Measurements from ENCODE around the gene NRF1.

- TF ChIP-seq CTCF (IDR thresholded peaks at IDR 0.05), result no peak
- no peak for TF ChIP-seq POLR2A (IDR thresholded peaks at IDR 0.05)
Measured at GRCh38 chr7:129771201-129771927, 159.8 kb downstream of the NRF1 start.

All from thyroid gland (tissue), 4 donors.